HepG2 (cell line): ENCODE data around the gene FAP. TPM values are rescaled to one million over a fixed set of nuclear protein-coding genes. Genes with fewer than 3 reads are reported as not detected.
A peak's percentile ranks its signal among the peaks of the same experiment; 100 is the strongest.

Experiments
- ATAC-seq: fragments of 200-7000 bp; cut with Tn5 transposase; 3 replicates; pipeline ENCODE4 v1.9.1; 2020; ENCODE audit warnings: mild to moderate bottlenecking, moderate library complexity
- BruUV-seq: library from RNA; stranded (reverse); fragments of 400-500 nt; replicated peaks from 2 replicates; lab custom pipeline; 2021; lab: Mats Ljungman, UMichigan
- CTCF ChIA-PET: fragments of 300-600 bp; formaldehyde crosslinking; extraction: SDS; loops from one replicate; lab custom pipeline; 2021; ENCODE audit warnings: low total read pairs, inconsistent platforms, low intra/inter-chr PET ratio; lab: Yijun Ruan, JAX
- POLR2A ChIA-PET: fragments of 350-600 bp; sonication (Branson Sonifier 250); formaldehyde crosslinking; loops from one replicate; lab custom pipeline; 2020; ENCODE audit warnings: antibody characterized with exemption, inconsistent platforms; lab: Yijun Ruan, JAX
- DNase-seq: peaks from one replicate; pipeline ENCODE4 v3.0.0-alpha.2; 2015; ENCODE audit warnings: low spot score
- FAIRE-seq: peaks from 3 replicates; lab custom pipeline; 2011; peaks lifted over from hg19 to GRCh38; lab: Jason Lieb, UNC
- H2AFZ ChIP-seq: one replicate; pipeline ENCODE4 v1.6.1; 2011; ENCODE audit warnings: low read length, inconsistent platforms
- H3K27ac ChIP-seq: fragments of 300-600 bp; 3 replicates; pipeline ENCODE4 v1.8.0; 2011; ENCODE audit warnings: mixed run types, mild to moderate bottlenecking, mixed read lengths, low read length, inconsistent platforms; ENCODE audit not compliant: insufficient read depth; ENCODE audit errors: extremely low read length
- H3K27me3 ChIP-seq, 2 experiments: fragments of 200-600 bp in 1 of 2; 2 replicates in 1 of 2; 3 replicates in 1 of 2; pipeline versions ENCODE4 v1.6.0 to v1.8.0; 2011; ENCODE audit warnings: low read length in 2 of 2, mild to moderate bottlenecking in 2 of 2, moderate library complexity in 2 of 2, inconsistent platforms in 1 of 2; ENCODE audit not compliant: insufficient read depth in 2 of 2, control insufficient read depth in 1 of 2
- H3K36me3 ChIP-seq, 2 experiments: fragments of 200-600 bp in 1 of 2; replicated peaks in 1 of 2; 2 replicates in 1 of 2; 3 replicates in 1 of 2; pipeline versions ENCODE4 v1.5.1 to v1.8.0; 2011; ENCODE audit warnings: low read length in 2 of 2, inconsistent platforms in 1 of 2; ENCODE audit not compliant: insufficient read depth in 2 of 2, control insufficient read depth in 1 of 2
- H3K4me1 ChIP-seq: 2 replicates; pipeline ENCODE4 v1.5.1; 2012; ENCODE audit warnings: low read length, inconsistent platforms; ENCODE audit not compliant: insufficient read depth
- H3K4me2 ChIP-seq: 2 replicates; pipeline ENCODE4 v1.6.0; 2011; ENCODE audit warnings: low read depth, low read length, inconsistent platforms
- H3K4me3 ChIP-seq, 3 experiments: fragments of 200-600 bp in 1 of 3; sonication (generic), shearing (Covaris generic) in 1 of 3; replicated peaks in 1 of 3; 2 replicates each; pipeline ENCODE4 v1.5.1; 2011 to 2016; ENCODE audit warnings: low read length in 3 of 3, inconsistent platforms in 2 of 3, low read depth in 2 of 3, mild to moderate bottlenecking in 2 of 3, control low read depth in 1 of 3, mixed read lengths in 1 of 3; ENCODE audit not compliant: insufficient read depth in 1 of 3
- H3K79me2 ChIP-seq: one replicate; pipeline ENCODE4 v1.6.1; 2011; ENCODE audit warnings: low read length, inconsistent platforms; ENCODE audit not compliant: insufficient read depth
- H3K9ac ChIP-seq: 2 replicates; pipeline ENCODE4 v1.6.0; 2011; ENCODE audit warnings: mild to moderate bottlenecking, low read depth, low read length, inconsistent platforms; ENCODE audit not compliant: insufficient read depth
- H3K9me3 ChIP-seq: 2 replicates; pipeline ENCODE4 v1.5.1; 2012; ENCODE audit warnings: mild to moderate bottlenecking, low read length
- H4K20me1 ChIP-seq: 2 replicates; pipeline ENCODE4 v1.6.0; 2011; ENCODE audit warnings: inconsistent platforms, mild to moderate bottlenecking, low read length, moderate library complexity; ENCODE audit not compliant: insufficient read depth
- HHEX ChIP-seq: IDR thresholded peaks from 2 replicates; pipeline ENCODE4 v1.6.1; 2016; ENCODE audit warnings: control low read depth
- HNRNPLL ChIP-seq: fragments of 200-400 bp; formaldehyde crosslinking; IDR thresholded peaks from 2 replicates; pipeline ENCODE4 v1.6.1; 2017; ENCODE audit warnings: mild to moderate bottlenecking, low read depth, low read length; ENCODE audit not compliant: poor library complexity, severe bottlenecking
- KDM6A ChIP-seq: IDR thresholded peaks from 2 replicates; pipeline ENCODE4 v1.6.1; 2016; ENCODE audit warnings: low read depth
- SMC3 ChIP-seq: IDR thresholded peaks from 2 replicates; pipeline ENCODE4 v1.6.1; 2011; ENCODE audit warnings: low read length, improper control_type of control experiment
- TSC22D2 ChIP-seq: sonication (generic); formaldehyde crosslinking; IDR thresholded peaks from 2 replicates; pipeline ENCODE4 v1.5.1; 2020; ENCODE audit warnings: missing genetic modification reagents, mild to moderate bottlenecking, borderline replicate concordance
- ZFAT ChIP-seq: sonication (generic); formaldehyde crosslinking; conservative IDR thresholded peaks from 2 replicates; pipeline ENCODE4 v1.8.1; 2023; ENCODE audit warnings: missing genetic modification reagents, inconsistent platforms
- ZMYM3 ChIP-seq: sonication (generic); formaldehyde crosslinking; IDR thresholded peaks from 2 replicates; pipeline ENCODE4 v1.5.1; 2020; ENCODE audit warnings: mild to moderate bottlenecking, missing genetic modification reagents
- ZNF124 ChIP-seq: sonication (generic); formaldehyde crosslinking; IDR thresholded peaks from 2 replicates; pipeline ENCODE4 v1.4.0; 2020; ENCODE audit warnings: missing genetic modification reagents
- ZNF615 ChIP-seq: sonication (generic); formaldehyde crosslinking; IDR thresholded peaks from 2 replicates; pipeline ENCODE4 v1.5.0; 2020; ENCODE audit warnings: mild to moderate bottlenecking, missing genetic modification reagents, borderline replicate concordance
- WGBS: methylation state at CpG from one replicate; pipeline ENCODE4 v1.1.6; 2017; ENCODE audit warnings: low lambda C conversion rate; 5-methylcytosine and 5-hydroxymethylcytosine counted together
- in situ Hi-C: cut with HindIII; loops from 2 replicates; pipeline ENCODE4 v1.10.0; 2017; ENCODE audit warnings: low pct_unique_long_range_greater_than_20kb; ENCODE audit not compliant: extremely low pct_ligation_motif_present
- intact Hi-C: fragments of 100-400 bp; cut with micrococcal nuclease; formaldehyde crosslinking; loops from one replicate; pipeline ENCODE4 v1.10.0; 2022; ENCODE audit not compliant: unreplicated experiment
- polyA plus RNA-seq, 8 experiments: library from polyadenylated mRNA; depleted of rRNA in 3 of 8; stranded (reverse) in 7 of 8; unstranded in 1 of 8; fragments of >200 nt; fragmentation: Illumina TruSeq in 4 of 8; extraction: Trizol in 4 of 8; gene quantifications; 2 replicates each; pipeline versions ENCODE4 v1.2.1 to v1.2.3, GENCODE V29; 2011 to 2016; ENCODE audit warnings: low read depth in 4 of 8, missing spikeins in 1 of 8, mixed read lengths in 1 of 8; ENCODE audit not compliant: insufficient read depth in 1 of 8
- total RNA-seq, 5 experiments: library from RNA; depleted of rRNA; stranded (reverse); fragments of >200 nt; fragmentation: Illumina TruSeq; extraction: Trizol; gene quantifications; 2 replicates each; pipeline ENCODE4 v1.2.3, GENCODE V29; 2016; ENCODE audit warnings: low read depth in 1 of 5
- TF ChIP-seq, protein P1 (sequence below): sonication (generic); formaldehyde crosslinking; IDR thresholded peaks from 2 replicates; pipeline ENCODE4 v1.8.1; 2023; ENCODE audit warnings: missing genetic modification reagents, inconsistent platforms, borderline replicate concordance
- TF ChIP-seq, protein P2 (sequence below): sonication (generic); formaldehyde crosslinking; IDR thresholded peaks from 2 replicates; pipeline ENCODE4 v1.8.0; 2022; ENCODE audit warnings: missing genetic modification reagents, low read depth, mild to moderate bottlenecking, borderline replicate concordance
- TF ChIP-seq, protein P3 (sequence below): sonication (generic); formaldehyde crosslinking; IDR thresholded peaks from 2 replicates; pipeline ENCODE4 v1.4.0; 2020; ENCODE audit warnings: missing genetic modification reagents
- TF ChIP-seq, protein P4 (sequence below): sonication (generic); formaldehyde crosslinking; IDR thresholded peaks from 2 replicates; pipeline ENCODE4 v1.4.0; 2020; ENCODE audit warnings: missing genetic modification reagents
- TF ChIP-seq, protein P5 (sequence below): sonication (generic); formaldehyde crosslinking; IDR thresholded peaks from 2 replicates; pipeline ENCODE4 v1.5.1; 2020; ENCODE audit warnings: mild to moderate bottlenecking, moderate library complexity, missing genetic modification reagents

FAP gene
- total and polyA plus RNA-seq, 2 of the 13 experiments (the other 11 are each of a cell fraction or from before 2014, with no cell fraction given) = not detected

DNA sequence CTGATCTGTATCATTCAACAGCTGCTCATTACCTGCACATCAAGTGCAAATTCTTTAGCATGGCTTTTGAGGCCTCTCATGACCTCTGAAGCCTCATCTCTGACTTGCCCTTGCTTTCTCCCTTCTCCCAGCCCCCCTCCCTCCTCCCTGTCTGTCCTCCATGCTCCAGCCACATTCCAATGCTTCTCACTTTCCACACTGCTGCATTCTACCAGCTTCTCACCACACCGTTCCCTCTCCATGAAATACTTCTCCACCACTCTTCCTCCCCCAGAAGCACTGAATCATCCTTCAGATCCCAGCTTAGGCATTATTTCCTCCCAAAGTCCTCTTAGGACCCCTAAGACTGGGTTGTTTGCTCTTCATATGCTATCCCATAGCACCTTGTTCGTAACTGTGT is 118.1 kb downstream of the FAP start:
- Histone ChIP-seq H3K4me3 (no peak overlapping the region), H3K36me3 (no peaks in the 10 kb centered on the region), H3K79me2 (no peaks in the 10 kb centered on the region), H3K27me3 (no peaks in the 10 kb centered on the region; a peak in 1 of 5 replicates)
- BruUV-seq = no TSS peak
- intact Hi-C loops (loop anchor here (2.0 kb wide), 1 partner anchor 538 kb away; no protein-coding TSS in a partner anchor), in situ Hi-C loops (loop anchor here (5.0 kb wide), 2 partner anchors 113 to 538 kb away; no protein-coding TSS in a partner anchor)
- WGBS = 2% methylated on average over 2 of the region's 2 CpGs
- TF ChIP-seq ZNF615 (CRISPR knock-in tag) (no peak), ZFAT (CRISPR knock-in tag) (no peak), ZMYM3 (no peak), ZNF124 (CRISPR knock-in tag) (no peak), HHEX (CRISPR knock-in tag) (no peak), TSC22D2 (no peak), HNRNPLL (no peak), SMC3 (no peak), KDM6A (CRISPR knock-in tag) (no peak)
- TF ChIP-seq, protein P1, sequence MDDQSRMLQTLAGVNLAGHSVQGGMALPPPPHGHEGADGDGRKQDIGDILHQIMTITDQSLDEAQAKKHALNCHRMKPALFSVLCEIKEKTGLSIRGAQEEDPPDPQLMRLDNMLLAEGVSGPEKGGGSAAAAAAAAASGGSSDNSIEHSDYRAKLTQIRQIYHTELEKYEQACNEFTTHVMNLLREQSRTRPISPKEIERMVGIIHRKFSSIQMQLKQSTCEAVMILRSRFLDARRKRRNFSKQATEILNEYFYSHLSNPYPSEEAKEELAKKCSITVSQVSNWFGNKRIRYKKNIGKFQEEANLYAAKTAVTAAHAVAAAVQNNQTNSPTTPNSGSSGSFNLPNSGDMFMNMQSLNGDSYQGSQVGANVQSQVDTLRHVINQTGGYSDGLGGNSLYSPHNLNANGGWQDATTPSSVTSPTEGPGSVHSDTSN (CRISPR knock-in tag) = no peak
- TF ChIP-seq, protein P2, sequence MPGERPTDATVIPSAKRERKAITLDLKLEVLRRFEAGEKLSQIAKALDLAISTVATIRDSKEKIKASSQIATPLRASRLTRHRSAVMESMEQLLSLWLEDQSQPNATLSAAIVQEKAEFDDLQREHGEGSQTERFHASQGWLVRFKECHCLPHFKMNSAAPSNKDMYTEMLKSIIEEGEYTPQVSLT (CRISPR knock-in tag) = no peak
- TF ChIP-seq, protein P3, sequence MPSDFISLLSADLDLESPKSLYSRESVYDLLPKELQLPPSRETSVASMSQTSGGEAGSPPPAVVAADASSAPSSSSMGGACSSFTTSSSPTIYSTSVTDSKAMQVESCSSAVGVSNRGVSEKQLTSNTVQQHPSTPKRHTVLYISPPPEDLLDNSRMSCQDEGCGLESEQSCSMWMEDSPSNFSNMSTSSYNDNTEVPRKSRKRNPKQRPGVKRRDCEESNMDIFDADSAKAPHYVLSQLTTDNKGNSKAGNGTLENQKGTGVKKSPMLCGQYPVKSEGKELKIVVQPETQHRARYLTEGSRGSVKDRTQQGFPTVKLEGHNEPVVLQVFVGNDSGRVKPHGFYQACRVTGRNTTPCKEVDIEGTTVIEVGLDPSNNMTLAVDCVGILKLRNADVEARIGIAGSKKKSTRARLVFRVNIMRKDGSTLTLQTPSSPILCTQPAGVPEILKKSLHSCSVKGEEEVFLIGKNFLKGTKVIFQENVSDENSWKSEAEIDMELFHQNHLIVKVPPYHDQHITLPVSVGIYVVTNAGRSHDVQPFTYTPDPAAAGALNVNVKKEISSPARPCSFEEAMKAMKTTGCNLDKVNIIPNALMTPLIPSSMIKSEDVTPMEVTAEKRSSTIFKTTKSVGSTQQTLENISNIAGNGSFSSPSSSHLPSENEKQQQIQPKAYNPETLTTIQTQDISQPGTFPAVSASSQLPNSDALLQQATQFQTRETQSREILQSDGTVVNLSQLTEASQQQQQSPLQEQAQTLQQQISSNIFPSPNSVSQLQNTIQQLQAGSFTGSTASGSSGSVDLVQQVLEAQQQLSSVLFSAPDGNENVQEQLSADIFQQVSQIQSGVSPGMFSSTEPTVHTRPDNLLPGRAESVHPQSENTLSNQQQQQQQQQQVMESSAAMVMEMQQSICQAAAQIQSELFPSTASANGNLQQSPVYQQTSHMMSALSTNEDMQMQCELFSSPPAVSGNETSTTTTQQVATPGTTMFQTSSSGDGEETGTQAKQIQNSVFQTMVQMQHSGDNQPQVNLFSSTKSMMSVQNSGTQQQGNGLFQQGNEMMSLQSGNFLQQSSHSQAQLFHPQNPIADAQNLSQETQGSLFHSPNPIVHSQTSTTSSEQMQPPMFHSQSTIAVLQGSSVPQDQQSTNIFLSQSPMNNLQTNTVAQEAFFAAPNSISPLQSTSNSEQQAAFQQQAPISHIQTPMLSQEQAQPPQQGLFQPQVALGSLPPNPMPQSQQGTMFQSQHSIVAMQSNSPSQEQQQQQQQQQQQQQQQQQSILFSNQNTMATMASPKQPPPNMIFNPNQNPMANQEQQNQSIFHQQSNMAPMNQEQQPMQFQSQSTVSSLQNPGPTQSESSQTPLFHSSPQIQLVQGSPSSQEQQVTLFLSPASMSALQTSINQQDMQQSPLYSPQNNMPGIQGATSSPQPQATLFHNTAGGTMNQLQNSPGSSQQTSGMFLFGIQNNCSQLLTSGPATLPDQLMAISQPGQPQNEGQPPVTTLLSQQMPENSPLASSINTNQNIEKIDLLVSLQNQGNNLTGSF (CRISPR knock-in tag) = no peak
- TF ChIP-seq, protein P4, sequence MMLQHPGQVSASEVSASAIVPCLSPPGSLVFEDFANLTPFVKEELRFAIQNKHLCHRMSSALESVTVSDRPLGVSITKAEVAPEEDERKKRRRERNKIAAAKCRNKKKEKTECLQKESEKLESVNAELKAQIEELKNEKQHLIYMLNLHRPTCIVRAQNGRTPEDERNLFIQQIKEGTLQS = no peak
- TF ChIP-seq, protein P5, sequence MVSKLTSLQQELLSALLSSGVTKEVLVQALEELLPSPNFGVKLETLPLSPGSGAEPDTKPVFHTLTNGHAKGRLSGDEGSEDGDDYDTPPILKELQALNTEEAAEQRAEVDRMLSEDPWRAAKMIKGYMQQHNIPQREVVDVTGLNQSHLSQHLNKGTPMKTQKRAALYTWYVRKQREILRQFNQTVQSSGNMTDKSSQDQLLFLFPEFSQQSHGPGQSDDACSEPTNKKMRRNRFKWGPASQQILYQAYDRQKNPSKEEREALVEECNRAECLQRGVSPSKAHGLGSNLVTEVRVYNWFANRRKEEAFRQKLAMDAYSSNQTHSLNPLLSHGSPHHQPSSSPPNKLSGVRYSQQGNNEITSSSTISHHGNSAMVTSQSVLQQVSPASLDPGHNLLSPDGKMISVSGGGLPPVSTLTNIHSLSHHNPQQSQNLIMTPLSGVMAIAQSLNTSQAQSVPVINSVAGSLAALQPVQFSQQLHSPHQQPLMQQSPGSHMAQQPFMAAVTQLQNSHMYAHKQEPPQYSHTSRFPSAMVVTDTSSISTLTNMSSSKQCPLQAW (CRISPR knock-in tag) = no peak
- TF ChIP-seq, all 625 proteins: peak for 0
- CTCF ChIA-PET = interaction anchor here (3.4 kb wide), 1 partner anchor 117 kb away, joined by 63 read pairs; no protein-coding TSS in a partner anchor
- Histone ChIP-seq H4K20me1 (no peaks in the 10 kb centered on the region), H3K9me3 (no peaks in the 10 kb centered on the region), H3K27ac (no peak overlapping the region), H3K9ac (no peak overlapping the region), H2AFZ (no peak overlapping the region), H3K4me1 (peaks cover 6% of the 10 kb centered on the region), H3K4me2 (no peak overlapping the region)
- no peak for FAIRE-seq
- peak; percentile 27; the same call in 2 of the 3 replicates for ATAC-seq
- POLR2A ChIA-PET = no interaction called here
- no peak for DNase-seq
